IPS-NIHi7 (cell line): ENCODE measurements around the gene DENND1C.
"Not testable (repeated sequence)": the region's sequence is repeated elsewhere in the genome, so short reads cannot be mapped to it uniquely, and the experiment has no call there.

Source experiments
- DNase-seq: peaks from one replicate; pipeline ENCODE4 v3.0.0; 2012; ENCODE audit warnings: mixed read lengths; ENCODE audit errors: extremely low spot score

The DENND1C gene

GRCh38 chr19:6509118-6509971, 27.8 kb upstream of the DENND1C start:
- DNase-seq = no peak

GRCh38 chr19:6508028-6508771, 26.6 kb upstream of the DENND1C start:
- DNase-seq = not testable (repeated sequence)

- DNase-seq = no peak
These were observed 22.0 kb upstream of the DENND1C start for GRCh38 chr19:6503407-6504201.

- DNase-seq = peak; percentile 59
These were observed 20.4 kb upstream of the DENND1C start, which contains the start of gene TUBB4A for GRCh38 chr19:6501740-6502648. TSS of gene TUBB4A (minus strand) at chr19:6502309. CDS start at chr19:6502212, 97 bp downstream.

GRCh38 chr19:6500837-6501739, 19.5 kb upstream of the DENND1C start:
- no peak for DNase-seq

GRCh38 chr19:6499052-6499790, 17.6 kb upstream of the DENND1C start:
- DNase-seq = no peak

- DNase-seq = no peak
These were observed 16.9 kb upstream of the DENND1C start for GRCh38 chr19:6498294-6499036.

GRCh38 chr19:6495947-6496346, 14.4 kb upstream of the DENND1C start:
- DNase-seq = no peak

- no peak for DNase-seq
These were observed 12.9 kb upstream of the DENND1C start for GRCh38 chr19:6494438-6495036.

GRCh38 chr19:6491802-6492592, 10.4 kb upstream of the DENND1C start:
- DNase-seq = no peak

- DNase-seq = no peak
These were observed 8.5 kb upstream of the DENND1C start for GRCh38 chr19:6490134-6490533.

GRCh38 chr19:6489278-6490061, 7.9 kb upstream of the DENND1C start:
- no peak for DNase-seq

GRCh38 chr19:6484831-6485230, 3.2 kb upstream of the DENND1C start:
- DNase-seq = no peak

GRCh38 chr19:6484230-6484629, 2.6 kb upstream of the DENND1C start:
- no peak for DNase-seq

GRCh38 chr19:6483235-6483634, 1.6 kb upstream of the DENND1C start:
- DNase-seq = no peak

GRCh38 chr19:6482343-6482686, 728 bp upstream of the DENND1C start:
- DNase-seq = no peak
